ENCODE results near the gene WHRN. TPM values are rescaled to one million over a fixed set of nuclear protein-coding genes. Genes with fewer than 3 reads are reported as not detected.
A peak's percentile ranks its signal among the peaks of the same experiment; 100 is the strongest.

The WHRN gene
- 1 to 10 TPM; 2.0 to 5.8 (median 2.2) TPM for total RNA-seq

DNA sequence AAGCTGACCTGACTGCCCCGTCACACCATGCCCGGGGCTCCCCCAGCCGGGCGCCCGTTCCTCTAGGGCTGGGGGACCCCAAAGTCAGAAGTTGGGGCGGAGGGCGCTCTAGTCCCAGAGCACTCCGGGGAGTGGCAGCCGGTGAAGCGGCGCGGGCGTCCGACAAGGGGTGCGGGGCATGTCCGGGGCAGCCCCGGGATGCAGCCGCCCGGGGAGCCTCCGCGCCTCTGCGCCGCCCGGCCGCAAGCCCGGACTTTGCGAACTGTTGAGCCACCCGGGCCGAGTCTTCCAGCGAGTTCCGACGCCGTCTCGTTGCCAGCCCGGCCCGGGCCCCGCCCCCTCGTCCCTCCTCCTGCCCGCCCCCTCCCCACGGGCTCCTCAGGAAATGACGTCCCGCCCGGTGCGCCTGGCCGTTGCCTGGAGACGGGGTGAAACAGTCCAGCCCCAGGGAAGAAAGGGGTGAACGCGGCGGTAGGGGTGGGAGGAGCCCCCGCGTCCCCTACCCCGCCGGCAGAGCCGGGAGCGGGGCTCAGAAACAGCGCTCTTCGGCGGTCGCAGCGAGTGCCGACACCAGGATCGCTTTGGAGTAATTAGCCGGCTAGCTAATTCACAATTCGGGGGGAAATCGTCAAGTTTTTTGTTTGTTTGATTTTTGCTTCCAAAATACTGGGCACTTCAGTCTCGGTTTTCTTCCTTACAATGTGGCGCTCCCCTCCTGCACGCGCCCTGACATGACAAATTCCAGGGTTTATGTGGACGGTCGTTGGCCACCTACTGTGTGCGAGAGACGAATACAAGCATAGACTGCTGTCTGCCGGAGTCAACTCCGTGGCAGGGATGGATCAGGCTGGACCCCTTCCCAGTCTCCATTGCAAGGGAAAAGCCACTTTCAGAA lies at the start of gene WHRN:
WHRN (minus strand) TSS at position 287 of the 895 bp plus-strand sequence. CDS start 672 bp downstream, outside the sequence.
- DNase-seq, result peak; percentile 88
- H3K4me1 Mint-ChIP-seq (ENCODE audit: low read depth), result peaks cover 32% of the 10 kb centered on the region
- peak within 1 kb of the TSS; percentile 82 for H3K4me3 Mint-ChIP-seq
- ATAC-seq, result peak; percentile 83 to 86
- no peaks in the 10 kb centered on the region for H3K9me3 Mint-ChIP-seq
- no peaks in the 10 kb centered on the region for H3K36me3 Mint-ChIP-seq (ENCODE audit: insufficient read depth)
- peaks cover 17% of the 10 kb centered on the region for H3K27me3 Mint-ChIP-seq (ENCODE audit: low read depth)

DNA sequence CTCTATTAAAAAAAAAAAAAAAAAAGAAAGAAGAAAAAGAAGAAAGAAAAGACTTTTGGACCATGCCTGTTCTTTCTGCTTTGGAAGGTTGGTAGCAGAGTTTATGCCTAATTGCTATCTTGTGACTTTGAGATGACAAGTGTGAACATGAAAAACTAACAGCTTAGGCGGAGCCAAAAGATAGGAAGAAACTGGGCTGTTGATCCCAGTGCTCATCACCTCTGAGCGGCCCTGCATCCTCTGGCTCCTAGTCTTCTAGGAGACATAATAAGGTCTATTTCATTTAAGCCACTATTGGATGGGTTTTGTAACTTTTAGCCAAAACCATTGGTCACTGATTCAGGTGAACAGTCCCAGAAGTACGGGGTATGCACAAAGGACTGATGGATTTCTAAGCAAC lies 47.9 kb upstream of the WHRN start:
- H3K4me1 Mint-ChIP-seq (ENCODE audit: low read depth), result no peaks in the 10 kb centered on the region
- peaks cover 2% of the 10 kb centered on the region for H3K36me3 Mint-ChIP-seq (ENCODE audit: insufficient read depth)
- H3K27me3 Mint-ChIP-seq (ENCODE audit: low read depth), result peaks cover 11% of the 10 kb centered on the region
- ATAC-seq (no peak), DNase-seq (no peak)
- no peak overlapping the region for H3K4me3 Mint-ChIP-seq
- peaks cover 6% of the 10 kb centered on the region for H3K9me3 Mint-ChIP-seq

DNA sequence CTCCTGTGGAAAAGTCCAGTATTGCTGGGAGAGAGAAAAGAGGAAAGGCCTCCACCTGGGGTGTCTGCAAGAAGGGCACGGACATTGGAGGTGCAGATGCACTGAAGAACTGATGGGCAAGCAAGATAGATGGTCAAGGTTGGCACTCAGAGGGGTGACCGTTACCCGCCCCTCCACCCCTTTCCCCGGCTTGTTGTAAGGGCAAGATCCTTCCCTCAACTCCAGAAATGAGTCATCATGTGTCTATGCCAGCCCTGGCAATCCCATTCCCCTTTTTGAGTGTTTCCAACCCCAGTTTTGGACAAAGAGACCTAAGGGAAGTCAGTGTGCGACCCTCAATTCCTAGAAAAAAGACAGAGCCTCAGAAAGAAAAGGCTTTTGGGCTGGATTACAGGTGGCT lies 47.4 kb upstream of the WHRN start:
- no peak for ATAC-seq
- Mint-ChIP-seq H3K9me3 (peaks cover 6% of the 10 kb centered on the region), H3K4me1 (ENCODE audit: low read depth) (no peaks in the 10 kb centered on the region), H3K36me3 (ENCODE audit: insufficient read depth) (peaks cover 2% of the 10 kb centered on the region), H3K27me3 (ENCODE audit: low read depth) (peaks cover 11% of the 10 kb centered on the region), H3K4me3 (no peak overlapping the region)
- DNase-seq, result no peak

DNA sequence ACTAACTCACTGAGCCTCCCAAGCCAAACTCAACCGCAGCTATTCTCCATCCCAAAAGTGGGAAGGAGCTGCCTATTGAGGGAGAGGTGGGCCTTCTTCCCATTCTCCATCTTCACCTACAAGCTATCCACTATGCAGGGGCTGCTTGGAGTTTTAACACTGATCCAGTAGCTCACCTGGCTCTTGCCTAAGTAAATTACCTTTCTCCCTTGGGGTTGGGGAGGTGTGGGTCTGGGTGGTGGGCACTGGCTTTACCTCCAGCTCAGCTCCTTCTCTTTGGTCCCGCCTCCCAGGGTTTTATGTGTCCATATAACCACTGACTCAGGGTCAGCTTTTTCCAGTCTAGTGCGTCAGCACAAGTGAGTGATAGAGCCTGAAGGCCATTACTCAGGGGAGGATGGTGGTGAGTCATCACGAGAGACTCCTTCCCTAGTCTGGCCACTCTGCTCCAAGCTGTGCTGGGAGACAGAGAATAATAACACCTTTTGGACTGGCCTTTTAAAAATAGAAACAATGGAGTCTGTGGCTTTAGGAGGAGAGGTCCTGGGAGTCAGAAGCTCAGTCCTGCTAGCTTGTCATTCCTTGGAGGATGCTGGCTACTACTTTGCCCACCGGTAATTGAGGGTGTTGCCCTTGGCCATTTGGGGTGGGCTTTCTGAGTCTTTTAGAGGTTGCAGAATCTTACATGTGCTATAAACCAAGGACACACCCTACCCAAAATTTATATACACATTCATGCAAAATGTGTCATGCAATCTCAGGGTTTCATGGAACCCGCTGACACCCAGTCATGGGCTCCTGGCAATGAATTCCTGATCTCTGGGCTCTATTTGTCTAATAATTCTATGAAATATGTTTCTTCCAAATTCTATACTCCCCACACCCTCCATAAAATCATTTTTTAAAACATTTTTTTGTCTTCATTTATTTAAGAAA lies 46.7 kb upstream of the WHRN start:
- Mint-ChIP-seq H3K27me3 (ENCODE audit: low read depth) (peaks cover 15% of the 10 kb centered on the region), H3K9me3 (peaks cover 6% of the 10 kb centered on the region), H3K4me1 (ENCODE audit: low read depth) (no peaks in the 10 kb centered on the region), H3K36me3 (ENCODE audit: insufficient read depth) (peaks cover 2% of the 10 kb centered on the region), H3K4me3 (no peak overlapping the region)
- ATAC-seq, result no peak
- DNase-seq, result no peak

DNA sequence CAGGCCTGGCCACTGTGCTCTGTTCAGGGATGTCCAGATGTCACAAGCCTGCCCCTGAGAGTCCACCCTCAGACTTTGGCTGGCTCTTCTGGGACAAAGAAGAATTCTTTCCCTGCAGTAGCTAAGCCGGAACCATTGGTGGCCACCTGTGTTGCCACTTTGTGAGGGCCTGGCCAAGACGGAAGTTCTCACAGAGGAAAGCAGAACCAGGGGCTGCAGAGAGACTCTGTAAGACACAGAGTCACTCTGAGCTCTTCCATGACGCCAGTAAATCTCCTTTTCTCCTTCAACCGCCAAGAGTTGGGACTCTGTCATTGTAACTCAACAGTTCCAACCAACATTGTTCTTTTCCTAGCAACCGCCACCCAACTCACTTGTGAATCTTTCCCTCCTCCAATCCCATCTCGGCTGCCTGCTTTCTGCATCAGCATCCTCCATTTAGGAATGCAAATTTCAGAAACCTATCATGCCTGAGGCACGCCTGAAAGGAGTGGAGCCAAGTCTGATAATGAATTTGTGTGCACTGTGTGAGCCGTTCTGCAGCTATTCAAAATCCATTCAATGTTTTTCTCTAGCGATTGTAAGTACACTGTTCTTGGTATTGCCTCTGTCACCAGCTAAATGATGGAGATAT lies 44.5 kb upstream of the WHRN start:
- H3K36me3 Mint-ChIP-seq (ENCODE audit: insufficient read depth), result no peaks in the 10 kb centered on the region
- DNase-seq (no peak), ATAC-seq (no peak)
- H3K4me1 Mint-ChIP-seq (ENCODE audit: low read depth), result no peaks in the 10 kb centered on the region
- no peak overlapping the region for H3K4me3 Mint-ChIP-seq
- no peaks in the 10 kb centered on the region for H3K9me3 Mint-ChIP-seq
- H3K27me3 Mint-ChIP-seq (ENCODE audit: low read depth), result peaks cover 19% of the 10 kb centered on the region

DNA sequence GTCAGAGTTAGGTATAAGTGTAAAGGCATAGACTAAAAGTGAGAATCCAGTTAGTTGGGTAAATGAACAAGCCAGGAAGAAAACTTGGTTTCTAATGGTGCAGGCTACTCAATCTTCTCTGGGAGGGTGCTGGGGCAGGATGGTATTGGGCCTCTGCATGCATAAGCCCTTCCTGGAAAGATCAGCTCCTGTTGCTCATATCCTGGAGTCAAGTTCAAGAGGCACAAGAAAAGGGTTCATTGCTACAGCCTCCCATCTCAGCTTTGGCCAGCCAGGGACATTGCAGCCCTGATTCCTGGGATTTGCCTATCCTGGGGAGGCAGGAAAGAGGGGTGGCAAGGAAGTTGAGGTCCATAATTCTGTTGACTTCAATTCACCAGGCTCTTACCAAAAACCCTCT lies 41.6 kb upstream of the WHRN start:
- ATAC-seq, result no peak
- Mint-ChIP-seq H3K4me3 (no peak overlapping the region), H3K36me3 (ENCODE audit: insufficient read depth) (no peaks in the 10 kb centered on the region), H3K4me1 (ENCODE audit: low read depth) (no peaks in the 10 kb centered on the region), H3K9me3 (no peaks in the 10 kb centered on the region), H3K27me3 (ENCODE audit: low read depth) (peaks cover 19% of the 10 kb centered on the region)
- DNase-seq, result no peak

DNA sequence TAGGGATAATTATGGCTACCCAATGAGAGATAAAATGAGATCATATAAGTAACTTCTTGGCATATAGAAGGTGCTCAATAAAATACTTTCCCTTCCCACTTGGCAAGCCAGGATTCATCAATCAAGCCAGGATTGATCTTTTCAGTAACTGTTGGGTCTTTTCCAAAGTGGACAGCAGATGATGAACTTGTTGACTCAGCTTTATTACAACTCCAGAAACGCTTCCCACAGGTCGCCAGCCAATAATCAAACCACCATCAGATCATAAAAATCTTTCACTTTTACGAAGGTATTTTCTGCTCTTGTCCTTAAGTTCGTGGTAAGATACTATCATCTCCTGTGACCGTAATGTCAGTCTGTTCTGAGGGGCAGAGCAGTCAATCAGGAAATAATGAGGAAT lies 39.8 kb upstream of the WHRN start:
- Mint-ChIP-seq H3K4me3 (no peak overlapping the region), H3K27me3 (ENCODE audit: low read depth) (peaks cover 16% of the 10 kb centered on the region), H3K4me1 (ENCODE audit: low read depth) (no peaks in the 10 kb centered on the region), H3K9me3 (no peaks in the 10 kb centered on the region), H3K36me3 (ENCODE audit: insufficient read depth) (no peaks in the 10 kb centered on the region)
- ATAC-seq (no peak), DNase-seq (no peak)

DNA sequence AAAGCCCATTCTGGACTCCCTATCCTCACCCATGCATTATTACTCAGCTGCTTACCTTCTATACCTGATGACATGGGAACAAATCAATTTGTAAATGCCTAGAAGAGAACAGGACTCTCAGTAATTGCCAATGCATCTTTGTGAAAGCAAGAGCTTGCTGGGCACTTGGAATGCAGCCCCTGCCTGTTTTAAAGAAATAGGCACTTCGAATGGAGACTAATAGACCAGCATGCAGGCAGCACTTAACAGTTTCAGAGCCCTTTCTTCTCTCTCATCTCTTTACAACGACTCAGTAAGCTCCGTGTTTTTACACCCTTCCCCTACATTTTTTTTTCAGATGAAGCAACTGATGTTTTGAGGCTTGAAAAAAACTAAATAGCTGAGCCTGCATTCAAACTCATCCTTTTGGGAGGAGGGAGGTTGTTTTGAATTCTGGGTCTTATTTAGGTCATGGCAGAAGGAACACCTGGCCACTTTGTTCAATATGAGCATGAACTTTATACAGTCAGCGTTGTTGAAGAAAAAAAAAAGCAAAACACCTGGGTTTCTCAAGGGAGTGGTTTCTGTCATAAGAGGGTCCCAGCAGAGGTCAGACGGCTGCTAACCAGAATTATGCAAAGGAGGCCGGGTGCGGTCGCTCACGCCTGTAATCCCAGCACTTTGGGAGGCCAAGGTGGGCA lies 34.6 kb upstream of the WHRN start:
- H3K4me3 Mint-ChIP-seq, result no peak overlapping the region
- H3K9me3 Mint-ChIP-seq, result no peaks in the 10 kb centered on the region
- H3K36me3 Mint-ChIP-seq (ENCODE audit: insufficient read depth), result no peaks in the 10 kb centered on the region
- no peaks in the 10 kb centered on the region for H3K27me3 Mint-ChIP-seq (ENCODE audit: low read depth)
- ATAC-seq (no peak), DNase-seq (no peak)
- no peaks in the 10 kb centered on the region for H3K4me1 Mint-ChIP-seq (ENCODE audit: low read depth)

DNA sequence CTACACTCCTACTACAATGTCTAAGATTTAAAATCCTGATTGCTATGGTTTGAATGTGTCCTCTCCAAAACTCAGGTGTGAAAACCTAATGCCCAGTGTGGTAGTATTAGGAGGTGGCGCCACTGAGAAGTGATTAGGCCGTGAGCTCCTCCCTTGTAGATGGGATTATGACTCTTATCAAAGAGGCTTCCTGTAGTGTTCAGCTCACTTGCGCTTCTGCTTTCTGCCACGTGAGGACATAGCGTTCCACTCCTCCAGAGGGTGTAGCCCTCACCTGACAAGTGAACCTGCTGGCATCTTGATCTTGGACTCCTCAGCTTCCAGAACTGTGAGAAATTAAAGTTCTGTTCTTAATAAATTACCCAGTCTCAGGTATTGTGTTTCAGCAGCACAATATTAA lies 33.0 kb upstream of the WHRN start:
- Mint-ChIP-seq H3K36me3 (ENCODE audit: insufficient read depth) (no peaks in the 10 kb centered on the region), H3K27me3 (ENCODE audit: low read depth) (no peaks in the 10 kb centered on the region), H3K4me3 (no peak overlapping the region), H3K9me3 (no peaks in the 10 kb centered on the region), H3K4me1 (ENCODE audit: low read depth) (no peaks in the 10 kb centered on the region)
- ATAC-seq (peak; percentile 50 to 65), DNase-seq (no peak)

DNA sequence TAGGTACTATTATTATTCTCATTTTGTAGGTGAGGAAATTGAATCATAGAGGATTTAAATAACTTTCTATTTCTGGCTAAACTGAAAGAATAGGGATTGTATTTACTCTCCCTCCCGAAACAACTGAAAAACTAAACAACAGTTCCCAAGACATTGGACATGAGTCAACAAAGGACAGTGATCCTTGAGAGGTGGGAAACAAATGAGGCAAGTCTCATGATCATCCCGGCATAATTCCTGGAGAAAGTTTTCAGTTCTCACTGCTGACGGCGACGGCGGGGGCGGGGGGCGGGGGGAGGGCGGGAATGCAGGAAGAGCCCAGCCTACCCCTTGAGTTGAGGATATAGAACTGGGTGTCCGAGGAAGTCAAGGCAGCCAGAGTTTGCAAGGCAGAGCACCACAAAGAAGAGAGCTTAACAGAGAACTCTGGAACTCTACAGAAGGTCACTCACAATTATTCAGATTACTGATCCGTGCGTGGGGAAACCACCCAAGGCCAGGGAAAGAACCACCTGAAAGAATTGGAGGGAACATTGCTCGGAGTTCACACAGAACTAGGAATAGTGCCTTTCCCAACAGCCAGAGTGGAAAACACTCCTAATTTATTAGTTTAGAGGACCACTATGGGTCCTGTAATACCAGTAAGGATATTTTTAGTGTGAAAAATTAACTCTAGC lies 27.4 kb upstream of the WHRN start:
- no peak for DNase-seq
- H3K9me3 Mint-ChIP-seq, result no peaks in the 10 kb centered on the region
- H3K4me1 Mint-ChIP-seq (ENCODE audit: low read depth), result no peaks in the 10 kb centered on the region
- no peaks in the 10 kb centered on the region for H3K36me3 Mint-ChIP-seq (ENCODE audit: insufficient read depth)
- no peak for ATAC-seq
- H3K27me3 Mint-ChIP-seq (ENCODE audit: low read depth), result peaks cover 8% of the 10 kb centered on the region
- no peak overlapping the region for H3K4me3 Mint-ChIP-seq

DNA sequence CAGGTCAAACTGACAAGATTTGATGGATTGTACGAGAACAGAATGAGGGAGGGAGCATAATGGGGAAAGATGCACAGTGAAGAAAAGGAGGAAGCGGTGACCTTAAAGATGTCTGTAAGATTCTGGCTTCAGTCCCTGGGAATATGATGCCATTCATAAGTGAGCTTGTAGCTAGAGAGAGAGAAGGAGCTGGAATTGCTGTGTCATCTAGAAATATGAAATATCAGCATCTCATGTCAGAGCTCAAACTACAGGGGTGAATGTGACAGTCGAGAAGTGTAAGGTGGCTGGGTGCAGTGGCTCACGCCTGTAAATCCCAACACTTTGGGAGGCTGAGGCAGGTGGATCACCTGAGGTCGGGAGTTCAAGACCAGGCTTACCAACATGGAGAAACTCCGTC lies 24.0 kb upstream of the WHRN start:
- Mint-ChIP-seq H3K4me1 (ENCODE audit: low read depth) (no peaks in the 10 kb centered on the region), H3K9me3 (no peaks in the 10 kb centered on the region), H3K36me3 (ENCODE audit: insufficient read depth) (no peaks in the 10 kb centered on the region), H3K4me3 (no peak overlapping the region), H3K27me3 (ENCODE audit: low read depth) (peaks cover 20% of the 10 kb centered on the region)
- no peak for DNase-seq
- ATAC-seq, result no peak

DNA sequence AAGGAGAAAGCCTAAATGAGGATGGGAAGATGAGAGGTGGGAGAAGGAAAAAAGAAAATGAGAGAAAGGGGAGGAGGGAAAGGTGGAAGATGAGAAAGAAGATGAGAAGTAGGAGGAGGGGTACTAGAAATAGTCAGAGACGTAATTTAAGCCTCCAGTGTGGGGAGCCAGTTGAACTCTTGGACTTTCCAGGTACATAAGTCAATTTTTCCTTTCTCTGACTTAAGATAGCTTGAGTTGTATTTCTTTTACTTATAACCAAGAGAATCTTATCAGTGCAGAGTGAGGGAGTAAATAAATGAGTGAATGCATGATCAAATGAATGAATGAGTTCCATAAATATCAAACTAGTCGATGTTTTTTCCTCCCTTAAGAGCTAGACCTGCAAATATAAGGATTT lies 21.5 kb upstream of the WHRN start:
- Mint-ChIP-seq H3K36me3 (ENCODE audit: insufficient read depth) (no peaks in the 10 kb centered on the region), H3K27me3 (ENCODE audit: low read depth) (peaks cover 30% of the 10 kb centered on the region), H3K4me1 (ENCODE audit: low read depth) (no peaks in the 10 kb centered on the region), H3K4me3 (no peak overlapping the region), H3K9me3 (no peaks in the 10 kb centered on the region)
- DNase-seq (no peak), ATAC-seq (no peak)

DNA sequence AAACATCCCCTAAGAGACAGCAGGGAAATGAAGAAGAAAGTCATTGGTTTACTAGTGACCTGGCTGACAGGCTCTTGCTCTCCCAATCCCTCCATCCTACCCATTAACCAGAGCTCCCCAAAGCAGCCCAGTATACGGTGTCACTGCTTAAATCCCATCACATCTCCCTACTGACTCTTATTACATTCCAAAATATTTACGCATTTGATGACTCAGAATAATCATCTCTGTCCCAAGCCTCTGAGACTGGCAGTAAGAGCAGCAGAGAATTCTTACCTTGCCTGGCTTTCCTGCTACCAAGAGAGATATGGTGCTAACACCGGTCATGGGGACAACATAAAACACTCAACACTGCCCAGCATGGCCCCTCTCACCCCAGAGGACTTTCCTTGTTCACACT lies 20.2 kb upstream of the WHRN start:
- no peaks in the 10 kb centered on the region for H3K4me1 Mint-ChIP-seq (ENCODE audit: low read depth)
- H3K36me3 Mint-ChIP-seq (ENCODE audit: insufficient read depth), result no peaks in the 10 kb centered on the region
- DNase-seq (no peak), ATAC-seq (no peak)
- H3K27me3 Mint-ChIP-seq (ENCODE audit: low read depth), result peaks cover 31% of the 10 kb centered on the region
- no peak overlapping the region for H3K4me3 Mint-ChIP-seq
- H3K9me3 Mint-ChIP-seq, result no peaks in the 10 kb centered on the region
